GM19467 (cell line): ENCODE data around the gene NHLRC2.

Experiments
- ATAC-seq: cut with Tn5 transposase; IDR thresholded peaks from one replicate; pipeline ENCODE4 v1.9.1; 2021; ENCODE audit warnings: mild to moderate bottlenecking, moderate library complexity; ENCODE audit not compliant: unreplicated experiment

NHLRC2 gene

GRCh38 chr10:113859261-113859660 is 4.8 kb downstream of the NHLRC2 start:
- ATAC-seq = peak; percentile 38

- ATAC-seq = no peak
These were observed 11.4 kb downstream of the NHLRC2 start for GRCh38 chr10:113865901-113866300.

- no peak for ATAC-seq
These were observed 12.3 kb downstream of the NHLRC2 start for GRCh38 chr10:113866551-113867394.

GRCh38 chr10:113867904-113868303 is 13.4 kb downstream of the NHLRC2 start:
- no peak for ATAC-seq

GRCh38 chr10:113869789-113870188 is 15.3 kb downstream of the NHLRC2 start:
- ATAC-seq = no peak

- no peak for ATAC-seq
These were observed 17.9 kb downstream of the NHLRC2 start for GRCh38 chr10:113872139-113873030.

GRCh38 chr10:113875212-113875611 is 20.8 kb downstream of the NHLRC2 start:
- no peak for ATAC-seq

GRCh38 chr10:113876461-113876860 is 22.0 kb downstream of the NHLRC2 start:
- no peak for ATAC-seq

- peak; percentile 70 for ATAC-seq
These were observed 25.2 kb downstream of the NHLRC2 start for GRCh38 chr10:113879691-113880090.

GRCh38 chr10:113880236-113880635 is 25.8 kb downstream of the NHLRC2 start:
- no peak for ATAC-seq

- no peak for ATAC-seq
These were observed 27.8 kb downstream of the NHLRC2 start for GRCh38 chr10:113882240-113882639.

- no peak for ATAC-seq
These were observed 35.5 kb downstream of the NHLRC2 start for GRCh38 chr10:113889911-113890310.

GRCh38 chr10:113890769-113891168 is 36.3 kb downstream of the NHLRC2 start:
- no peak for ATAC-seq

- ATAC-seq = no peak
These were observed 37.0 kb downstream of the NHLRC2 start for GRCh38 chr10:113891476-113891875.

GRCh38 chr10:113893570-113893969 is 39.1 kb downstream of the NHLRC2 start:
- ATAC-seq = no peak

GRCh38 chr10:113894581-113894980 is 40.1 kb downstream of the NHLRC2 start:
- no peak for ATAC-seq

GRCh38 chr10:113895018-113895417 is 40.6 kb downstream of the NHLRC2 start:
- ATAC-seq = no peak

- ATAC-seq = no peak
These were observed 43.5 kb downstream of the NHLRC2 start for GRCh38 chr10:113897693-113898618.

- no peak for ATAC-seq
These were observed 45.6 kb downstream of the NHLRC2 start for GRCh38 chr10:113899952-113900598.

GRCh38 chr10:113905756-113906155 is 51.3 kb downstream of the NHLRC2 start:
- ATAC-seq = no peak
